Testis (tissue), 2 donors: ENCODE results near the gene HOXA13.

Experiments used
- POLR2A ChIP-seq: fragments of 450-650 bp; IDR thresholded peaks from one replicate; pipeline ENCODE4 v1.6.1; 2017; ENCODE audit warnings: antibody characterized with exemption, mild to moderate bottlenecking, moderate library complexity
- TF ChIP-seq, protein P1 (sequence below), 3 experiments: fragments of 450-650 bp in 2 of 3; fragments of 200-600 bp in 1 of 3; sonication (generic) in 1 of 3; IDR thresholded peaks; one replicate each; pipeline ENCODE4 v1.5.1; 2016 to 2019; ENCODE audit warnings: antibody characterized with exemption in 3 of 3, mild to moderate bottlenecking in 2 of 3, moderate library complexity in 1 of 3

DNA sequence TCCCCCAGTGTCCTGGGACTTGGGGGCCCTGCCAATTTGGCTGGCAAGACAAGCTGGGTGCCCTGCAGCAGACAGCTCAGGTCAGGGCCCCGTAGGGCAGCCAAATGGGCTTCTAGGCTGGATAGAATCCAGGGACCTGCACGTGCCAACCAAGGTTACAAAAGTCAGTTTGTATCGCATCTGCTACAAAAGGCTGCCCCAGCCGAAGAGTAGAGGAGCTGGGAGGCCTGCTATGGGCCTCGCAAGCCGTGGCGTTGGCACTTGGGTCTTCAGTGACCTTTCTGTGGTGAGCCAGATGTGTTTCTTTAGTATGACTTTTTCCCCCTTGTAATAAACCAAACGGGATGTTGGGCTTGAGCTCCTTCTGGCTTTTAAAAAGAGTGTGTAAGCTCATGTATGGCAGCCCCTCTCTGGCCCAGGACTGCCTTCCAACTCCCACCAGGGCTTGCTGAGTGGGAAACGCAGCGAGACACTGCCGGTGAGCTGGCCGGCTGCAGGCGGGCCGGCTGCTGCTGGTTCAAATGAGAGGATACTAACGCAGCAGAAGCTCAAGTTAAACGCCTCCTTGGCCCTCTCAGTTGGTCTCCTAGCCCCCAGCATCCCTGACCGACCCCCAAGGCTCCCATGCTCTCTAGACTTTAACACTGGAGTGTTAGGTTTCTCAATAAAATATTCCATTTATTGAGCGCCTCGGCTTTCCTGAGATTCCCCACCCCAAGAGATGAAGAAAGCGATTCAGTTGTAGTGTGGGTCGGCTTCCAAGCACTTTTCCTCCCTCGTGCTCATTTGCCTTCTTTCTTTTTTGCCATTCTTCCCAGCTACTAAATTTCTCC, 22.7 kb downstream of the HOXA13 start:
- no peak for TF ChIP-seq POLR2A
- TF ChIP-seq, protein P1, sequence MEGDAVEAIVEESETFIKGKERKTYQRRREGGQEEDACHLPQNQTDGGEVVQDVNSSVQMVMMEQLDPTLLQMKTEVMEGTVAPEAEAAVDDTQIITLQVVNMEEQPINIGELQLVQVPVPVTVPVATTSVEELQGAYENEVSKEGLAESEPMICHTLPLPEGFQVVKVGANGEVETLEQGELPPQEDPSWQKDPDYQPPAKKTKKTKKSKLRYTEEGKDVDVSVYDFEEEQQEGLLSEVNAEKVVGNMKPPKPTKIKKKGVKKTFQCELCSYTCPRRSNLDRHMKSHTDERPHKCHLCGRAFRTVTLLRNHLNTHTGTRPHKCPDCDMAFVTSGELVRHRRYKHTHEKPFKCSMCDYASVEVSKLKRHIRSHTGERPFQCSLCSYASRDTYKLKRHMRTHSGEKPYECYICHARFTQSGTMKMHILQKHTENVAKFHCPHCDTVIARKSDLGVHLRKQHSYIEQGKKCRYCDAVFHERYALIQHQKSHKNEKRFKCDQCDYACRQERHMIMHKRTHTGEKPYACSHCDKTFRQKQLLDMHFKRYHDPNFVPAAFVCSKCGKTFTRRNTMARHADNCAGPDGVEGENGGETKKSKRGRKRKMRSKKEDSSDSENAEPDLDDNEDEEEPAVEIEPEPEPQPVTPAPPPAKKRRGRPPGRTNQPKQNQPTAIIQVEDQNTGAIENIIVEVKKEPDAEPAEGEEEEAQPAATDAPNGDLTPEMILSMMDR (IDR thresholded peaks at IDR 0.05), result no peak
